MCF 10A (cell line): ENCODE data around the gene SNAPC4. TPM values are rescaled to one million over a fixed set of nuclear protein-coding genes. Genes with fewer than 3 reads are reported as not detected.
"Not testable (repeated sequence)": the region's sequence is repeated elsewhere in the genome, so short reads cannot be mapped to it uniquely, and the experiment has no call there.

Source experiments
- BruUV-seq: library from RNA; stranded (reverse); fragments of 400-500 nt; replicated peaks from 2 replicates; lab custom pipeline; 2021; lab: Mats Ljungman, UMichigan
- CTCF ChIA-PET: fragments of 300-600 bp; sonication (Branson Sonifier 250); formaldehyde crosslinking; extraction: SDS; loops from one replicate; lab custom pipeline; 2021; ENCODE audit warnings: antibody characterized with exemption, inconsistent platforms; lab: Yijun Ruan, JAX
- POLR2A ChIA-PET: fragments of 300-600, 350-650 bp; sonication (Branson Sonifier 250); formaldehyde crosslinking; extraction: SDS; loops from one replicate; lab custom pipeline; 2020; ENCODE audit warnings: antibody characterized with exemption, inconsistent platforms; lab: Yijun Ruan, JAX
- DNase-seq: peaks from one replicate; pipeline ENCODE4 v3.0.0-alpha.2; 2018; ENCODE audit not compliant: unreplicated experiment
- H3K27ac Mint-ChIP-seq: one replicate; pipeline ENCODE4 v1.8.0; 2022; ENCODE audit warnings: mild to moderate bottlenecking, low read depth, mixed read lengths; ENCODE audit not compliant: unreplicated experiment
- H3K27me3 Mint-ChIP-seq: one replicate; pipeline ENCODE4 v1.8.0; 2022; ENCODE audit warnings: mixed read lengths; ENCODE audit not compliant: insufficient read depth, unreplicated experiment
- H3K36me3 Mint-ChIP-seq: one replicate; pipeline ENCODE4 v1.8.0; 2022; ENCODE audit warnings: mild to moderate bottlenecking, moderate library complexity, mixed read lengths; ENCODE audit not compliant: insufficient read depth, unreplicated experiment
- H3K4me1 Mint-ChIP-seq: one replicate; pipeline ENCODE4 v1.8.0; 2022; ENCODE audit warnings: mixed read lengths; ENCODE audit not compliant: insufficient read depth, unreplicated experiment
- H3K4me3 Mint-ChIP-seq: one replicate; pipeline ENCODE4 v1.8.0; 2022; ENCODE audit warnings: mild to moderate bottlenecking, moderate library complexity, mixed read lengths; ENCODE audit not compliant: unreplicated experiment
- H3K9me3 Mint-ChIP-seq: one replicate; pipeline ENCODE4 v1.8.0; 2022; ENCODE audit warnings: mixed read lengths; ENCODE audit not compliant: unreplicated experiment
- CTCF ChIP-seq: fragments of 200-600 bp; IDR thresholded peaks from one replicate; pipeline ENCODE4 v1.8.0; 2022; ENCODE audit warnings: antibody characterized with exemption, mild to moderate bottlenecking; ENCODE audit not compliant: unreplicated experiment
- intact Hi-C: fragments of 100-400 bp; cut with micrococcal nuclease; formaldehyde crosslinking; loops from 2 replicates; pipeline ENCODE4 v1.14.1; 2022
- total RNA-seq: library from RNA; stranded (reverse); gene quantifications from 2 replicates; pipeline ENCODE4 v1.2.3, GENCODE V29; 2022

Gene SNAPC4
- total RNA-seq, 1 experiment from 2014 or later, result 9.9 TPM

- no peaks in the 10 kb centered on the region for H3K27me3 Mint-ChIP-seq
Observed at GRCh38 chr9:136409557-136410455, 9.8 kb upstream of the SNAPC4 start.

DNA sequence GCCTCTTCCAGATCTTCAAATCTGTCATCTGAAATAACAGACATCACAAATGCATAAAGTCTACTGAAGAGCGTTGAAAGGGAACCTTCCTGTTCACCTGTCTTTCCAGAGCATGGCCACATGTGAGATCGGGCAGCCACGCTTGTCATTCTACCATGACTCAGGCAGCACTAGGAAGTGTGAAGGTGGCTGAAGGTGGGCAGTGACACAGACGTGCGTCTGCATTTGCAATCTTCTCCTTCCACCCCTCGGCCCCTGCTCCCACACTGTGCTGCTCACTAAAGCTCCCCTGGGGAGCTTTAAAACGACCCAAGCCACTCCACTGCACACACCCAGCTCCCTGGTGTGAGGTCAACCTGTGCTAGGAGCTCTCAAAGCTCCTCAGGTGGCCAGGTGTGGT is 7.9 kb upstream of the SNAPC4 start:
- CTCF ChIA-PET, result interaction anchor here (0.6 kb wide), 2 partner anchors 41 to 65 kb away, joined by 3 read pairs; no protein-coding TSS in a partner anchor
- no TSS peak for BruUV-seq
- intact Hi-C loops, result no loop called here
- TF ChIP-seq CTCF, result no peak
- POLR2A ChIA-PET, result no interaction called here
- Mint-ChIP-seq H3K4me1 (peaks cover 19% of the 10 kb centered on the region), H3K4me3 (no peak overlapping the region), H3K9me3 (no peaks in the 10 kb centered on the region), H3K27me3 (no peaks in the 10 kb centered on the region), H3K36me3 (peaks cover 58% of the 10 kb centered on the region), H3K27ac (no peak overlapping the region)
- no peak for DNase-seq

More at GRCh38 chr9:136409557-136410455, 9.8 kb upstream of the SNAPC4 start:
- ChIA-PET POLR2A (interaction anchor here (0.5 to 5.1 kb wide), 17 partner anchors 8 to 814 kb away, joined by 3 to 37 read pairs (median 3); partner anchors contain the start of genes DNLZ, INPP5E, SNAPC4 and TMEM141), CTCF (interaction anchor here (0.6 to 1.7 kb wide), 5 partner anchors 9 to 74 kb away, joined by 3 to 14 read pairs (median 3); no protein-coding TSS in a partner anchor)
- BruUV-seq, result TSS peak; percentile 54
- peaks cover 19% of the 10 kb centered on the region for H3K4me1 Mint-ChIP-seq
- no peak for TF ChIP-seq CTCF
- H3K9me3 Mint-ChIP-seq, result no peaks in the 10 kb centered on the region
- peak; percentile 46 for DNase-seq
- H3K27ac Mint-ChIP-seq, result peak overlapping the region; percentile 97
- peaks cover 65% of the 10 kb centered on the region for H3K36me3 Mint-ChIP-seq
- peak overlapping the region; percentile 96 for H3K4me3 Mint-ChIP-seq
- intact Hi-C loops, result no loop called here

DNA sequence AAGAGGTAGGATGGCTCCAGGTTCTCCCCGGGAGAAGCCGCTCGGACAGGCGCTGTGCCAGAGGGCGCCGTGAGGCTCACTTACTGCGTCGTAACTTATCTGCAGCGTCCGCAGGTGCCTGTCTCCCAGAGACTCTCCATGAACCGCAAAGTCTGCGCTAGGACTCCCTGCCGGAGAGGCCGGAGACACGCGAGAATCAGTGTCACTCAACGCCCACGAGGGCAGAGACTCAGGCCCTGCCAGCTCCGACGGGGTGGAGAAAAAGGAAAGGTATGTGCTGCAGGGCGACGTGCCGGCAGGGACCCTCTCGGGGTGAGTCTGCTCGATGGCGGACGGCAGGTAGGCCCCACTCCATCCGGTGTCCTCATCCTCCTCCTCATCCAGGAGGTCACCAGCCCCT is 7.1 kb upstream of the SNAPC4 start:
- Mint-ChIP-seq H3K36me3 (peaks cover 54% of the 10 kb centered on the region), H3K4me1 (peaks cover 18% of the 10 kb centered on the region)
- intact Hi-C loops, BruUV-seq, DNase-seq, H3K4me3 Mint-ChIP-seq, H3K27ac Mint-ChIP-seq, H3K9me3 Mint-ChIP-seq, H3K27me3 Mint-ChIP-seq: not testable (repeated sequence)
- CTCF ChIA-PET, result interaction anchor here (0.6 kb wide), 1 partner anchor 8 kb away, joined by 3 read pairs; no protein-coding TSS in a partner anchor
- POLR2A ChIA-PET, result interaction anchor here (0.6 kb wide), 1 partner anchor 320 kb away, joined by 3 read pairs; no protein-coding TSS in a partner anchor

DNA sequence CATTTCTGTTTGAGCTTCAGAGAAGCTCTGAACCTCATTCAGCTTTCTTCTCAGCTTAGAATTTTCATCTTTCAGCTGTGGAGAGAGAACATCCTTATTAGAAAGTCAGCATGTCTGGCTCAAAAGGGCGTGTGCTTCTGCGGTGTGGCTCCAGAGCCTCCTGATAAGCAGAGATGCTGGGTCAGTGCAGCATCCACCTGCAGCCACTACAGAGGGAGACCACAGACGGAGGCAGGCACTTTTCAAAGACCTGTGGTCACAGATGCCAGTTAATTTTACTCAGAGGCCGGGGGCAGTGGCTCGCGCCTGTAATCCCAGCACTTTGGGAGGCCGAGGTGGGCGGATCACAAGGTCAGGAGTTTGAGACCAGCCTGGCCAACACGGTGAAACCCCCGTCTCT is 5.9 kb upstream of the SNAPC4 start:
- H3K36me3 Mint-ChIP-seq, result peaks cover 58% of the 10 kb centered on the region
- DNase-seq, CTCF ChIA-PET, H3K4me3 Mint-ChIP-seq, intact Hi-C loops, BruUV-seq, H3K27ac Mint-ChIP-seq, POLR2A ChIA-PET, H3K27me3 Mint-ChIP-seq, H3K9me3 Mint-ChIP-seq, H3K4me1 Mint-ChIP-seq: not testable (repeated sequence)

DNA sequence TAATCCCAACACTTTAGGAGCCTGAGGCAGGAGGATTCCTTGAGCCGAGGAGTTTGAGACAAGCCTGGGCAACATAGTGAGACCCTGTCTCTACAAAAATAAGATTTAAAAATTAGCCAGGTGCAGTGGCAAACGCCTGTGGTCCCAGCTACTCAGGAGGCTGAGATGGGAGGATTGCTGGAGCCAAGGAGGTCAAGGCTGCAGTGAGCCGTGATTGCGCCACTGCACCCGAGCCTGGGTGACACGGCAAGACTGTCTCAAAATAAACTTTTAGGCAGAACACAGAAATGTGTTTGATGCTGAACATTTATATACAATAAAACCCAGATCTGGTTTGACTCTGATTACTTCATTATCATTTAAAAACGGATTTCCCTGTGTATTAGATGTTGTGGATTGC is 5.5 kb upstream of the SNAPC4 start:
- ChIA-PET CTCF (no interaction called here), POLR2A (no interaction called here)
- peaks cover 7% of the 10 kb centered on the region for H3K4me1 Mint-ChIP-seq
- BruUV-seq, result no TSS peak
- no peak for TF ChIP-seq CTCF
- DNase-seq, result no peak
- H3K27me3 Mint-ChIP-seq, result no peaks in the 10 kb centered on the region
- H3K27ac Mint-ChIP-seq, result no peak overlapping the region
- no peaks in the 10 kb centered on the region for H3K9me3 Mint-ChIP-seq
- intact Hi-C loops, result no loop called here
- peaks cover 58% of the 10 kb centered on the region for H3K36me3 Mint-ChIP-seq
- no peak overlapping the region for H3K4me3 Mint-ChIP-seq
